Measurements from ENCODE around the gene CCDC40.

CCDC40 gene

DNA sequence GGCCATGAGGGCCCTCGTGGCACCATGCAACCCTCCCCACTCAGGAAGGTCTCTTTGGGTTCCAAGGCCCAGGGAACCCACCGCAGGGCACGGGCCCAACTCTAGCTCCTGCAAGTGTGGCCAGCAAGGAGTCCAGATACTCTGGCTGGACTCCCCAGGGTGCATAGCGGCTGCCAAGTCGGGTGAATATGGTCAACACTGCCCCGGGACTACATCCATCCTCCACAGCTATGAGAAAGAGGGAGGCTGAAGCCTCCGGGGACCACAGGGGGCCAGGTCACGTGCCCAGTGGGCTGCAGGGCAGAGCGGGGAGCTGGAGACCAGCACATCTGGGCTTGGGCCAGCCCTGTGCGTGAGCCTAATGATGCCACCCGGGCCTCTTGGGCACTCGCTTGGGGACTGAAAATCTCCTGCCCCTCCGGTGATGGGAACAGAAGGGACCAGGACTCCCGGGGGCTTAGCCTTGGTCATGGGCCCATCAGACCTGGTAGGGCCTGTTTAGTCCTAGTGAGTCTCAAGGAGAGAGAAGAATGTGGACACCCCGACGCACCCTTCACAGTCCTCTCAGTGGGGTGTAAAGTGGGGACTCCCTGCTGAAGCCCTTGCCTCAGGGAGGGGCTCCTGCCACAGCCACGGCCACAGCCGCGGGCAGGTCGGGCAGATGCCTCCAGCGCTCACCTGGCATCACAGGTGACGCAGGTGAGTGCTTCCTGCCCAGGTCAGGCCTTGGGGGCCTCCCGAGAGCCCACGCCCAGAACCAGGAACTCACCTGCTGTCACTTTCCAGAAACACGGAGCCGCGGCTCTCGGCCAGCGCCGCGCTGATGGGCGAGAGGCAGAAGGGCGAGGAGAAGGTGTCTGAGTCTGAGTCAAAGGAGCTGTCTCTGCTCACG, 26.8 kb upstream of the CCDC40 start:
- no peak overlapping the region for H3K27ac Mint-ChIP-seq
- H3K9me3 Mint-ChIP-seq = no peaks in the 10 kb centered on the region
- H3K4me3 Mint-ChIP-seq = no peak overlapping the region

DNA sequence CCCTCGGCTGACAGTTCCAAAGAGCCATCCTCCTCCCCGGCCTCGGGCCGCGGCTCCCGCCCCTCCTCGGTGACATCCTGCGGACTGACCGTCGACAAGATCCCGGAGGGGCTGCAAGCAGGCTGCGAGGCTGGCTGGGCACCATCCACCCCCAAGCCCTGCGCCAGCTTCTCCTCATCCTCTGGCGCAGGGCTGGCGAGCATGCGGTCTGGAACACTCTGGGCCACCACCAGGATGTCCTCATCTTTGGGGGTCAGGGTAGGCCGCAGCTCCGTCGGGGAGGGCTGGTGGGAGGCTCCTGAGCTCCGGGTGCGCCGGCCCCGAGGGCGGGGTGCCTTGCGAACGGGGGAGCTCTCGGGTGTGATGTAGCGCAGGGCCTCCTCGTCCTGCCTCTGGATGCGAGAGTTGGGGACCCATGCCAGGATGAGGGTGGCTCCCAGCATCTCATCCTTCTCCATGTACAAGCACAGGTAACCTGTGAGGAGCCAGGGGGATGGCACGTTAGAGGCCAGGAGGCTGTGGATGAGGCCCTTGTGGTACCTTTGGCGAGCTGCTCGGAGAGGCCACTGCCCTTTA, 26.1 kb upstream of the CCDC40 start:
- Mint-ChIP-seq H3K27me3 (no peaks in the 10 kb centered on the region), H3K9me3 (no peaks in the 10 kb centered on the region), H3K4me1 (peaks cover 8% of the 10 kb centered on the region), H3K4me3 (no peak overlapping the region), H3K27ac (no peak overlapping the region), H3K36me3 (no peaks in the 10 kb centered on the region)

More for the DNA sequence above, 26.8 kb upstream of the CCDC40 start:
- no peaks in the 10 kb centered on the region for H3K27me3 Mint-ChIP-seq
- H3K36me3 Mint-ChIP-seq = no peaks in the 10 kb centered on the region
- peaks cover 8% of the 10 kb centered on the region for H3K4me1 Mint-ChIP-seq

DNA sequence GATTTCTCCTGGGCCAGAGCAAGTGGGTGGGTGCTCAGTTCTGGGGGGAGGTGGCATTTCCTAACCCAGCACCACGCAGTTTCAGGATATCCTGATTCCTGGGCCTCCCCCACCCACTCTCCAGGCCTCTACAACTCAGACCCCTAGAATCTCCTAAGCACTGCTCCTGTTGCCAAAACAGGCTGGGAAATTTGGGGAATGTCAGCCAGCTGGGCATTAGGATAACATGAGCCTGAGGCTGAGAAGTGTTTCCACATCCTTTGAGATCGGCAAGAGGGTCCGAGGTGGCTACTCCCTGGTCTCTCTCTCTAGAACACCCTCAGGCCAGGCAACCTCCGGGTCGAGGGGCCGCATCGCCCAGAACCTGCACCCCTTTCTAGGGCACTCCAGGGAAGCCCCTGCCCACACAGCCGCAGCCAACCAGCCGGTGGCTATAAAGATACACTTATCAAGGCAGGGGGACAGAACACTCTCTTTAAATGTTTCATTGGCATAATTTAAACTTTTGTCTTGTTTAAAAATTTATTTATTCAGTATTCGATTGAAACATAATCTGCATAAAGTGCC, 24.4 kb upstream of the CCDC40 start:
- Mint-ChIP-seq H3K4me1 (no peaks in the 10 kb centered on the region), H3K4me3 (no peak overlapping the region), H3K9me3 (no peaks in the 10 kb centered on the region), H3K27ac (no peak overlapping the region), H3K36me3 (no peaks in the 10 kb centered on the region), H3K27me3 (no peaks in the 10 kb centered on the region)

DNA sequence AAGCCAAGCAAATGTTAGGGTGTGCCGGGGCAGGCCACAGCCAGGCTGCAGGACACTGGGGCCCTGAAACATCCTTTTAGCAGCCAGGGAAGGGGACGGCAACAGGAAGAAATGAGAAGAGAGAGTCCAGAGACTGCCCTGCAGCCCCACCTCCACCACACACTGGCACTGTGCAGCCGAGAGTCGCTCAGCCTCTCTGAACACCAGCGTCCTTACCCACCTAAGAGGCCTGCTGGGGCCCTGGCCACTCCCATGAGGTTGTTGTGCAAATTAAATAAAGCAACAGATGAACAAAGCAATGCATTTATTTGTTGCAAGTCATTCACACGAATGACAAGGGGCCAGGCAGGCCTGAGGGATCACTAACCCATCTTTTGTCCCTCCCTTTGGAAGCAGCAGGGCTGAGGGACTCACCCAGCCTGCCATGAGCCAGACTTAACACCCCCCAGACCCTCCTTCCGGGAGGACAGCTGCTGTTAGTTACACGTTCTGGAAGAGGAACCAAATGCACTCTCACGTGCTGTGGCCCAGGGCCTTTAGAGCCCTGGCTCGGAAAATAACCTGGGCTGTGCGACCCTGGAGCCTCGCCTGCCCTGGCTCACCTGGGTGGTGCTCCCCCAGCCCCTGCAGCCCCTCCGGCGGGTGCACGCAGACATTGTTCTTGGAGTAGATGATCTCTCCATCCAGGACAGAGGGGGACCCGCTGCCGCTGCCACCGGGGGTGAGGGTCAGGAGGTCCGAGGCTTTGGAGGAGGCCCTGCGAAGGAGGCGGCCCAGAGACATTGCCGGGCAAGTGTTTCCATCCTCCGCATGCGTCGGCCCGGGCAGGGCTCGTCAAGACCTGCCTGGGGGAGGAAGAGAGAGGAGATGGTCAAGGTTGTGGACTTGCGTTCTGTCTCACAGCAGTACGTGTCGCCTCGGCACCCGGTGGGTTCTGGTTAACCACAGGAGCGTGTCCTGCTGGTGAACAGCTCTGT, 23.4 kb upstream of the CCDC40 start:
- Mint-ChIP-seq H3K4me3 (no peak overlapping the region), H3K36me3 (no peaks in the 10 kb centered on the region), H3K27ac (no peak overlapping the region), H3K4me1 (no peaks in the 10 kb centered on the region), H3K9me3 (no peaks in the 10 kb centered on the region), H3K27me3 (no peaks in the 10 kb centered on the region)

DNA sequence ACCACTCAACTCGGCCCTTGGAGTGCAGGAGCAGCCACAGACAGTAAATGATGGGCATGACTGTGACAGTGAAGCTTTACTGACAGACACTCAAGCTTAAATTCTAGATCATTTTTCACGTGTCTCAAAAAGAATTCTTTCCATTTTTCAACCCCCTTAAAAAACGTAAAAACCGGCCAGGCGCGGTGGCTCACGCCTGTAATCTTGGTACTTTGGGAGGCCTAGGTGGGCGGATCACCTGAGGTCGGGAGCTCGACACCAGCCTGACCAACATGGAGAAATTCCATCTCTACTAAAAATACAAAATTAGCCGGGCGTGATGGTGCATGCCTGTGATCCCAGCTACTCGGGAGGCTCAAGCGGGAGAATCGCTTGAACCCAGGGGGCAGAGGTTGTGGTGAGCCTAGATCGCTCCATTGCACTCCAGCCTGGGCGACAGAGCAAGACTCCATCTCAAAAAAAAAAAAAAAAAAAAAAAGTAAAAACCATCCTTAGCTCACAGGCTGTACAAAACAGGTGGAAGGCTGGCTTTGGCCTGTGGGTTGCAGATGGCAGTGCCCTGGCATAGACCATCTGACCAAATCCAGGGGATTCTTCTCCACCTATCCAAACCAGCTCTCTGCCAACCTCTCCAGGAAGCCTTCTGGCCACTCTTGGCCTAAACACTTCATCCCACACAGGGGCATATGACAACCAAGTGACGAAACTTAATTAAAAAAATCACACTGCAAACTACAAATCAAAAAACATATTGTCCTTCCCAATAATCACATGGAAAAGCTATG, 19.0 kb upstream of the CCDC40 start:
- no peaks in the 10 kb centered on the region for H3K4me1 Mint-ChIP-seq
- H3K4me3 Mint-ChIP-seq = no peak overlapping the region
- no peaks in the 10 kb centered on the region for H3K9me3 Mint-ChIP-seq
- no peaks in the 10 kb centered on the region for H3K27me3 Mint-ChIP-seq
- no peaks in the 10 kb centered on the region for H3K36me3 Mint-ChIP-seq
- no peak overlapping the region for H3K27ac Mint-ChIP-seq

DNA sequence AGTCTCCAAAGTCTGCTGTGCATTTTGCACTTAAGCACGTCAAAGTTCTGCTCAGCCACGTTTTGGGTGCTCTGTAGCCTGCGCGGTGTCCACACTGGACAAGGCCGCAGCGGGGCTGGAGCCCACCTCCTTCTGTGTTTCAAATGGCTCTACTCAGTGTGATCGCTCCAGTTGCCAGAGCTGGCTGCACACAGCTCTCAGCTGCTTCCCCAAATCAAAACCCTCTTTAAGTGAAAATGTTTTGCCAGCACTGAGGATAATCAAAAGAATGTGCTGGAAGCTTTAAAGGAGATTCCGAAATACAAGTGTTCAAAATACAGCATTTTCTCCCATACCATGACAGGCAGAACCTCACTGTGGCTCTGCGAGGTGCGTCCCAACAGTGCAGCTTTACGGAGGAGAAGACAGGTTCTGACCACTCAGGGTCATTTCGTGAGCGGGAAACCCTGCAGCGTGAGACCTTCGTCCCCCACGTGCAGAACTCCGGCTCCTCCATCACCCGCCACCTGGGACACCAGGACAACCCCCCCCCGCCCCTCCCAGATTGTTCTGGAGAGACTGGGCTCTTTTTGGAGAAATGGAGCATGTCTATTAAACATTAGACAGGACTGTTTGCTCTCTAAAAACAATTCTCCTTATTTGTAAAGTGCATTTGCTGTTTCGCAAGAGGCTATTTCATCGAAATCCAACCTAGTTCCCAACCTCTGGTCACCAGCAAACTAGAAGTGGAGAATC, 17.4 kb upstream of the CCDC40 start:
- H3K4me1 Mint-ChIP-seq = no peaks in the 10 kb centered on the region
- no peak overlapping the region for H3K4me3 Mint-ChIP-seq
- H3K27me3 Mint-ChIP-seq = no peaks in the 10 kb centered on the region
- H3K36me3 Mint-ChIP-seq = no peaks in the 10 kb centered on the region
- no peaks in the 10 kb centered on the region for H3K9me3 Mint-ChIP-seq
- no peak overlapping the region for H3K27ac Mint-ChIP-seq

DNA sequence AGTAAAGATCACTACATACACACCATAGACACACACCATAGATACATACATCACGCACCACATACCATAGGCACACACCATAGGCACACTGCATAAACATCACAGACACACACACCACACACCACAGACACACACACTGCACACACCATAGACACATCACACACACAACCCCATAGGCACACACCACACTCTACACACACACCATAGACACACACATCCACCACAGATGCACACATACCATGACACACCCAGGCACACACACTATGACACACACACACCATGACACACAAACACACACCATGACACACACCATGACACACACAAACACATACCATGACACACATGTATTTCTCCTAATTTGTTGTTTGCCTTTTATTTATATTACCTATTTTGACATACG, 14.8 kb upstream of the CCDC40 start:
- Mint-ChIP-seq H3K36me3 (no peaks in the 10 kb centered on the region), H3K27ac (no peak overlapping the region), H3K4me1 (no peaks in the 10 kb centered on the region), H3K9me3 (no peaks in the 10 kb centered on the region), H3K4me3 (no peak overlapping the region), H3K27me3 (no peaks in the 10 kb centered on the region)

DNA sequence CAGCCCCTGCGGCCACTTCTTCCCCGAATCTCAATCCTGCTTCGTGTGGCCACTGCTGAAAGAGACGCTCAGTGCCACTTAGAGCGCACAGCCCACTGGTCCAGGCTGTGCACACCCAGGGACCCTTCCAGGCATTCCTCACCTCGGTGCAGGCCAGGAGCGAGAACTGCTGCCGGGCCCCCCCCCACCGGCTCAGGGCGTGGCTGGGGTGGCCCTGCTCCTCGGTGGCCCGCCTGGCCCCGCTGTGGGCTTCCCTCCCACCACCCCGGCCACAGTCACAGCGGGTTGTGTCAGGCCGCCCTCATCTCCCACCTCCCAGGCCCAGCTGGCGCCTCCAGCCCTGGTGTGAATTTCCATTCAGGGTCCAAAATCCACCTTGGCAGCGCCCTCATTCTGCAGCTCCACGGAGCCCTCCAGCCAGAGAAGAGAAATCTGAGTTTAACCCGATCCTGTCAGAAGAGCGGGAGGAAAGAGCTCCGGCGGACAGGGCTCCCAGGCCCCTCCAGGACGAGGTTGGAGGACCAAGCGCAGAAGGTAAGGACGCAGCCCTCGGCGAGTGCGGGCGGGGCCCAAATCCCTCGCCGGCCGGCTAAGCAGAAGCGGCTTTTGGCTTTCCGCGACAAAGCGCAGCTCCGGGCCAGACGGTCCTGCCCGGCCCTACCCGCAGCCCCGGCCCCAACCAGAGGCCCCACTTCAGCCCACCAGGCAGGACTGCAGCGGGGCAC, 12.8 kb upstream of the CCDC40 start:
- H3K4me1 Mint-ChIP-seq = no peaks in the 10 kb centered on the region
- H3K27ac Mint-ChIP-seq = no peak overlapping the region
- H3K4me3 Mint-ChIP-seq = no peak overlapping the region
- no peaks in the 10 kb centered on the region for H3K27me3 Mint-ChIP-seq
- H3K36me3 Mint-ChIP-seq = no peaks in the 10 kb centered on the region
- H3K9me3 Mint-ChIP-seq = no peaks in the 10 kb centered on the region

DNA sequence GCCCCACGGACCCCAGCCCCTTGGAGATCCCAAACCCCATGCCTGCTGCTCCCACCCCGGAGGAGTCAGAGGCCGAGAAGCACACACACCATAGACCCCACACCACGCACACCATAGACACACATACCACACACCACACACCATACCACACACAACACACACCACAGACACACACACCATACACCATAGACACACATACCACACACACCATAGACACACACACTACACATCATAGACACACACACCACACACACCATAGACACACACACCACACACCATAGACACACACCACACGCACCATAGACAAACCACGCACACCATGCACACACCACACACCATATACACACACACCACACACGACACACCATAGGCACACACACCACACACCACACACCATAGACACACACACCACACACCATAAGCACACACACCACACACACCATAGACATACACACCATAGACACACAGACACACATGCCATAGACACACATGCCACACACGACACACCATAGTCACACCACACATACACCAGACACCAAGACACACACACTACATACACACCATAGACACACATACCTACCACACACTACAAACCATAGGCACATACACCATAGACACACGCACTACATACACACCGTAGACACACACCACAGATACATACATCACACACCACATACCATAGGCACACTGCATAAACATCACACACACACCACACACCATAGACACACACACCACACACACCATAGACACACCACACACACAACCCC, 12.1 kb upstream of the CCDC40 start:
- Mint-ChIP-seq H3K4me3 (no peak overlapping the region), H3K9me3 (no peaks in the 10 kb centered on the region), H3K27ac (no peak overlapping the region), H3K36me3 (no peaks in the 10 kb centered on the region), H3K4me1 (no peaks in the 10 kb centered on the region), H3K27me3 (no peaks in the 10 kb centered on the region)

DNA sequence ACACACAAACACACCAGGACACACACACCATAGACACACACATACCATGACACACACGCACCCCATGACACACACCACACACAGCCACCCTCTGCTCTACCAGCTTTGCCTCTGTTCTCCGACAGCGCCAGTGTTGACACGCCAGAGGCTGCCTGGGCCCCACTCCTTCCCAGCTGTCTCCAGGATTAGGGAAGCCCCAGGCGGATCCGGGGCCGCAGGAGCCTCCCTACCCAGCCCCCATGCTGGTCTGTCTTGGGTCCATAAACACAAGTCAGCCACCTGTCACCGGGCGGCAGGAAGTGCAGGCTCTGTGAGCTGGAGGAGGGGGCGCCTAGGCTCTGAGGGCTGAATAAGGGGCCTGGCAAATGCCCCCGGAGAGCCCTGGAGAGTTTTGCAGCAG, 11.3 kb upstream of the CCDC40 start:
- Mint-ChIP-seq H3K27ac (no peak overlapping the region), H3K36me3 (no peaks in the 10 kb centered on the region), H3K4me3 (no peak overlapping the region), H3K4me1 (no peaks in the 10 kb centered on the region), H3K9me3 (no peaks in the 10 kb centered on the region), H3K27me3 (no peaks in the 10 kb centered on the region)

DNA sequence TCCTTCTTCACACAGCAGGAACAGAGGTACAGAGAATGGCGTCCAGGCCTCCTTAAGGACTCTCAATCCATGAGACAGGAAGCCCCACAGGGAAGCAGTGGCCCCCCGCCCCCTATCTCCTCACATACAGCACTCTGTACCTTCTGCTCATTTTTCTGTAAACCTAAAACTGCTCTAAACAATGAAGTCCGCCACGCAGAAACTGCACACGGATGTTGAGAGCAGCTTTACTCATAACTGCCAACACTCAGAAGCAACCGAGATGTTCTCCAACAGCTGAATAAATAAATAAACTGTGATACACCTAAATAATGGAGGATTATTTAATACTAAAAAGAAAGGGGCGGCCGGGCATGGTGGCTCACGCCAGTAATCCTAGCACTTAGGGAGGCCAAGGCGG, 10.6 kb upstream of the CCDC40 start:
- Mint-ChIP-seq H3K4me3 (no peak overlapping the region), H3K4me1 (no peaks in the 10 kb centered on the region), H3K36me3 (no peaks in the 10 kb centered on the region), H3K27ac (no peak overlapping the region), H3K27me3 (no peaks in the 10 kb centered on the region), H3K9me3 (no peaks in the 10 kb centered on the region)

DNA sequence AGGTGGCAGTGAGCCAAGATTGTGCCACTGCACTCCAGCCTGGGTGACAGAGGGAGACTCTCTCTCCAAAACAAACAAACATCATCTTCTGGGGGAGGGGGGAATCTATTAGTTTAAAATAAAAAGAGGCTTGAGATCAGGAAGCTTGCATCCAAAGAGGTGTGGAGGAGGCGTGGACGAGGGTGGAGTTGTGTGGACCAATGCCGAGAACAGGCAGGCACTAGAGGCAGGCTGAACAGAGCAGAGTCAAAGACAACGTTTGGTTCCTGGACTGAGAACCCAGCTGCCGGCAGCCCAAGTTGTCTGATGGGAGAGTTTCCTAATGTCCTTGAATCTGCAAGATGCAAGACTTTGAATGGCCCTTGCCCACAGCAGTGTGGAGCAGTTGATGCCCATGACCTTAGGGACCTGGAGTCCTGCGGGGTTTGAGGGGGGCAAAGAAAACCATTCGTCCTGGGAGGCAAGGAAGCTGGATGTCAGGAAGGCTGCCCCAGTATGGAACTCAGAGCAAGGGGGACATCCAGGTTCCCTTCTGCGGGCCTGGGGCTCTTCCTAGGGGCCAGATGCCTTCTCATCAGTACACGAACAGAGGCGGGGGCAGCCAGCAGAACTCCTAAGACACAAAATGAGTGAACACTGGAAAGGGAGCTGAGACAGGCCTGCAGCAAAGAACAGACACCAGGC, 9.9 kb upstream of the CCDC40 start:
- Mint-ChIP-seq H3K9me3 (no peaks in the 10 kb centered on the region), H3K36me3 (no peaks in the 10 kb centered on the region), H3K4me3 (no peak overlapping the region), H3K27ac (no peak overlapping the region), H3K27me3 (no peaks in the 10 kb centered on the region), H3K4me1 (no peaks in the 10 kb centered on the region)

DNA sequence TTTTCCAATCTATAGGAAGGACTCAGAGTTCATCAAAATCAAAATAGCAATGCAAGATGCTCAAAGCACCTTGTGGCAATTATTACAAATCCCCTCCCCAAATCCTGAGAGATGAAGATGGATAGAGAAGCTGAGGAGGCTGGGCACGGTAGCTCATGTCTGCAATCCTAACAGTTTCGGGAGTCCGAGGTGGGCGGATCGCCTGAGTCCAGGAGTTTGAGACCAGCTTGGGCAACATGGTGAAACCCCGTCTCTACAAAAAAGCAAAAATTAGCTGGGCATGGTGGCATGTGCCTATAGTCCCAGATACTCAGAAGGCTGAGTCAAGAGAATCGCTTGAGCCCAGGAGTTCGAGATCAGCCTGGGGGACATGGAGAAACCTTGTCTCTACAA, 9.4 kb upstream of the CCDC40 start:
- no peaks in the 10 kb centered on the region for H3K4me1 Mint-ChIP-seq
- no peaks in the 10 kb centered on the region for H3K9me3 Mint-ChIP-seq
- no peaks in the 10 kb centered on the region for H3K36me3 Mint-ChIP-seq
- H3K27me3 Mint-ChIP-seq = no peaks in the 10 kb centered on the region
- no peak overlapping the region for H3K4me3 Mint-ChIP-seq
- no peak overlapping the region for H3K27ac Mint-ChIP-seq
